Dermis blood vessel endothelial cell (primary cell): ENCODE results near the gene PCGF3. TPM values are rescaled to one million over a fixed set of nuclear protein-coding genes. Genes with fewer than 3 reads are reported as not detected.
"Not testable (repeated sequence)": the region's sequence is repeated elsewhere in the genome, so short reads cannot be mapped to it uniquely, and the experiment has no call there.

Source experiments
- DNase-seq: peaks from one replicate; pipeline ENCODE4 v3.0.0; 2010
- total RNA-seq: library from RNA; depleted of rRNA; stranded (reverse); fragments of >200 nt; gene quantifications from 2 replicates; pipeline ENCODE4 v1.2.3, GENCODE V29; 2014

PCGF3 gene
- total RNA-seq, 1 donor from 2014 or later = 64.3 TPM

DNA sequence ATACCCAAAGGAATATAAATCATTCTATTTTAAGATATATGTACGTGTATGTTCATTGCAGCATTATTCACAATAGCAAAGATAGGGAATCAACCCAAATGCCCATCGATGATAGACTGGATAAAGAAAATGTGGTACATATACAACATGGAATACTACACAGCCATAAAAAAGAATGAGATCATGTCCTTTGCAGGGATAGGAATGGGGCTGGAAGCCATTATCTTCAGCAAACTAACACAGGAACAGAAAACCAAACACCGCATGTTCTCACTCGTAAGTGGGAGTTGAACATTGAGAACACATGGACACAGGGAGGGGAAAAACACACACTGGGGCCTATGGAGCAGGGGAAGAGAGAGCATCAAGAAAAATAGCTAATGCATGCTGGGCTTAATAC is 101.3 kb downstream of the PCGF3 start:
- not testable (repeated sequence) for DNase-seq

DNA sequence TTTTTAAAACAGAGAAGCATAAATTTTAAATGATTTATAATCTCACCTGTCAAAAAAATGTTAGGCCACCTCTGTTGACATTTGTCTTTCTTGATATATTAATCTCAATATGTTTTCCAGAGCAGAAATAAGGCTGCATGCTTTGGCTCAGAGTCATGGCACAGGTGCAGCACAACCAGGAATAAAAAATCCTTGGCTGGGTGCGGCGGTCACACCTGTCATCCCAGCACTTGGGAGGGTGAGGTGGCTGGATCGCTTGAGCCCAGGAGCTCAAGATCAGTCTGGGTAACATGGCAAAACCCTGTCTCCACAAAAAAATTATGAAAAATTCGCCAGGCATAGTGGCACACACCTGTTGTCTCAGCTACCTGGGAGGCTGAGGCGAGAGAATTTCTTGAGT is 102.2 kb downstream of the PCGF3 start:
- DNase-seq = no peak

DNA sequence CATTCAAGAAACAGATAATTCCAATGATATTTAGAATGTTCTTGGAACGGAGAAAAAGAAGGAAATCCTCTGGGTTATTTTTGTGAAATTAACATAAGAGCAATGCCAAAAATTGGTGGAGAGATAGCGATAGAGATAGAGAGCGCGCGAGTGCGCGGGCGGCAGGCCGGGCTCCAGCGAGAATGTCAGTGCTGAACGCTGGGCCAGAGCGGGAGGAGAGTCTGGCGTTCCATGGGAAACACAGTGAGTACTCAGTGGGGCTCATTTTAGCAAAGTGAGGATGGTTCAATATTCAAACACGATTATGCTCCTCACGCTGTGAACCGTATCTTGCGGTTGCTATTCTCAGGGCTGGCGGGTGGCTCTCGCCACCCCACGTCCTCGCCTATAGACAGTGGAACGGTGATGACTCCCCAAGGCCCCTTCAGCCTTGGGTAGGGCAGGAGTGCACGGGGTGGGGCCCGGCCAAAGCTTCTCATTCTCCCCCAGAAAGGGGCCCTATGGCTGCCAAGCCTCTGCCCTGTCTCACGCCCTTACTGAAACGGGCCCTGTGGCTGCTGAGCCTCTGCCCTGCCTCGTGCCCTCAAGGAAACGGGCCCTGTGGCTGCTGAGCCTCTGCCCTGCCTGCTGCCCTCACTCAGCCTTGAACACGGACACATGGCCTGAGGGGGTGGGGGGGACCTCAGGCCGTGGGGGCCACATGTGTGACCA is 103.4 kb downstream of the PCGF3 start:
- no peak for DNase-seq

DNA sequence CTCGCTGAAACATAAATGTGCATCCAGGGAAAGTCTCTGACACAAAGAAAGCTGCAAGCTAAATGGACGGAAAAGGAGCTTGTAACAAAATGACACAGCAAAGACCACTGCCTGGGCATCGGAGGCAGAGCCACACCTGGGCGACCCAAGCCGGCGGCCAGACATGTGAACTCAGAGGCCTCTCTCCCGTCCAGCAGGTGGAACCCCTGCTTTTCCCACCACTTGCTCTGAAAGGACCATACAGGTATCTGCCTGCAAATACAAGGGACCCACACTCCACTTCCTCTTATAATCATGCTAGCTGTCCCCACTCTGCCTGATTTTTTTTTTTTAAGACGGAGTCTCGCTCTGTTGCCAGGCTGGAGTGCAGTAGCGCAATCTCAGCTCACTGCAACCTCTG is 108.3 kb downstream of the PCGF3 start:
- no peak for DNase-seq

DNA sequence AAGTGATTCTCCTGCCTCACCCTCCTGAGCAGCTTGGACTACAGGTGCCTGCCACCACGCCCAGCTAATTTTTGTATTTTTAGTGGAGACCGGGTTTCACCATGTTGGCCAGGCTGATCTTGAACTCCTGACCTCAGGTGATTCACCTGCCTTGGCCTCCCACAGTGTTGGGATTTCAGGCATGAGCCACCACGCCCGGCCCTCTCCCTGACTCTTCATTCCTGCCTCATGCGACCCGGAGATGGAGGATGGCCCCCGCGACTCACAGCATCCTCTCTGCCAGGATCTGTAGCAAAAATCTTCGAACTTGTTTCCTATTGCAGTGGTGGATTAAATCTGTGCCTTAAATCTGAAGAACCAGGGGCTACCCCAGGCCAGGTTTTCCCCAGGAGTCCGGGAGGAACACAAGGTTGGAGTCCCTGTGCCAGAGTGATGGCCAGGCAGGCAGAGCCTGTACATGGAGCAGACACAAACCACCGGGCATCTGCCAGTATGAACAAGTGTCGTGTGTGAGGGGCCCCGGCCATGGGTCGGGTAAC is 108.7 kb downstream of the PCGF3 start:
- no peak for DNase-seq

DNA sequence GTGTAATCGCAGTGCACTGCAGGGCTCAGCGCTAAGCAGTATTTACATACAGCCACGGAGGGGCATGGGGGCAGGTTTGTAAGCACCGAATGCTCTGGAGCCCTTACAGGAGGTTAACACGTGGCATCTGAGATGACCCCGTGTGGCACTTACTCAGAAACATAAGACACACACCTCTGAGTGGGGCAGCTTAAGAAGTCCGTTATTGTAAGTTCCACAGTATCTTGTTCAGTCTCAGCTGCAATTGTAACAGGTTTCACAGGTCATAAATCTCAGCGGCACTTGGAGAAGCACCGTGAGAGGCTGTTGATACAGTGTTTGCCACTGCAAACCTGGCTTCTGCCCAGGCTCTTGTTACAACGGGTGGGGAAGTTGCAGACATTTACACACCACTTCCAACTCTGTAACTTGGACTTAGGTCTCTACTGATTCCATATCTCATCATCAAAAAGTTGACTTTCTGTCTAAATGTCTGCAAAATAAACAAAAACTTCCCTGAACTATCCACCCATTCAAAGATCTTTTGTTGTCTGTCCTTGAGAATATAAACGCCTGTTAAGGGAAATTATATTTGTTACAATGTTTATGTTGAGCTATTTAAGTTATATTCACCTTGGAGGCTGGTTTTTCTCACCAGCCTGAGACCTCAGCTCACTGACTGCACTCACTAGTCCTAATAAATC is 110.0 kb downstream of the PCGF3 start:
- no peak for DNase-seq

DNA sequence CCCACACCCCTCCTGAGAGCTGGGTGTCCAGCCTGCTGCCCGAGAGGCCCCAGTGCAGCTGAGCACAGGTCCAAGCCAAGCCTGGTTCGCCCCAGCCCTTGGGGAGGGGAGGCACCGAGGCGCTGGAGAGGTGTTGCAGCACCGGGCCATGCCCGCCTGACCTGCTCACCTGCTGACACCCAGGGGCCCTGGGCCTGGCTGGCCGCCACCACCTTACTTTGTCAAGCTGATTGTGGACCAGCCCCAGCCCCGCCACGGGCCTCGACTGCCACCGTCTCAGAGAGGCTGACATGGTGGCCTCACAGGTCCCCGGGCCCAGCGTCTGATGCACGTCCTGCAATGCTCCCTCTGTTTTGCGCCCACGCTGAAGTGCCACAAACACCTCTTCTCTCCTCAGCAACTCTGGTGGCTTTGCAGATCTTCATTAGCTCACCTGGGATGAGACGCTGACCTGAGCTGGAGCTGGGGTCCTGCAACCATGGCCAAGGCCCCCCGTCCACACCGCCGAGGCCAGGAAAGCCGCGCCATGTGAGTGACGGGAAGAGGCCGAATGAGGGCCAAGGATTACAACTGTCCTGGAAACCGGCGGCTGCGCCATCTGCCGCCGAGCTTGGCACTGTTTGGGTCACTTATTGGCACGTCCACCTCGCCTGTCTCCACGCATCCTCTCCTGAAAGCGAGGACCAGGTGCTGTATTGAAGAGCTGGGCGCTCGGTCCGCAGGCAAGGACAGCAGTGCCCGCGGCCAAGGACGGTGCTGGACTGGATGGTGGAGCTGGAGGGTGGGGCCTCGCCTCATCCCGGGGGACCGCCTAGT is 112.7 kb downstream of the PCGF3 start:
- no peak for DNase-seq

DNA sequence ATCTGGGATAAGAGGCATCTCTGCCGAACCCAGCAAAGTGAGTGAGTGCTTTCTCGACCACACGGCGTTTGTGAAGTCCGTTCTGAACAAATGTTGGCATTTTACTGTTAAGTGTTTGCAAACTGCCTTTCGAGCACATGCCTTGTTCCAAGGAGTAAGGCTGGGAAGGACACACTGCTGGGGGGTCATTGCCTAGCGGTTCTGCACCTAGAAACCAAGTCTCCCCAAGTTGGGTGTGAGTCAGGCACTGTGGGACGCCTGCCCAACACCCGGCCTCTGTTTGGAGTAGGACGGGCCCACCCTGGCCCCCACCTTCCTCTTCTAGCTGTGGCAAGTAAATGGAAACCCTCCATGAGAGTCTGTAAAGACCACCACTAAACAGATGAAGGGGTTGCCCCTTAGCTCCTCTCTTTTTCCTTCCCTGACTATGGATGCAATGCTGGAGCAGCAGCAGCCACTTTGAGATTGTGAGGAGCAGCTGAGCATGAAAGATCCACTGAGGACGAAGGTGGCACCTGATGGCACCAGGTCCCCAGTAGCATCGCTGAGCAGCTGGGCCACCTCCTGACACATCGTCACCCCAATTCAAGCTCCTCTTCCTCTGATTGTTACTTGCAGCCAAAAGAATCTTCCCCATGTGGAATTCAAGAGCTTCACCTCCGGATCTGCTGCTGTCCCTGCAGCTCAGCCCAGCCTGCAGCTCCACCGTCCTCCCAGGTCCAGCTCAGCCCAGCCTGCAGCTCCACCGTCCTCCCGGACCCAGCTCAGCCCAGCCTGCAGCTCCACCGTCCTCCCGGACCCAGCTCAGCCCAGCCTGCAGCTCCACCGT is 114.0 kb downstream of the PCGF3 start:
- DNase-seq = no peak

Other genes starting within 250 kb of the PCGF3 start
- gene ZNF721, start 206.7 kb upstream of the PCGF3 start, total RNA-seq = 30.9 and 35.9 TPM in 2 replicates
- 37.8 and 49.0 TPM in 2 replicates for gene PIGG, start 206.6 kb upstream of the PCGF3 start, total RNA-seq
- gene TMEM271, start 129.5 kb upstream of the PCGF3 start, total RNA-seq = not detected in 2 replicates
- 7.3 and 7.5 TPM in 2 replicates for gene PDE6B, start 80.3 kb upstream of the PCGF3 start, total RNA-seq
- gene ATP5ME, start 31.6 kb upstream of the PCGF3 start, total RNA-seq = 95.5 and 96.7 TPM in 2 replicates
- 7.3 and 13.6 TPM in 2 replicates for gene MYL5, start 31.3 kb upstream of the PCGF3 start, total RNA-seq
- gene SLC49A3, start 16.7 kb upstream of the PCGF3 start, total RNA-seq = 9.9 and 10.6 TPM in 2 replicates
- gene CPLX1, start 120.3 kb downstream of the PCGF3 start, total RNA-seq = 0.09 and 0.34 TPM in 2 replicates
- gene GAK, start 226.5 kb downstream of the PCGF3 start, total RNA-seq = 76.1 and 93.5 TPM in 2 replicates
- gene TMEM175, start 226.6 kb downstream of the PCGF3 start, total RNA-seq = 12.6 and 13.5 TPM in 2 replicates